ENCODE measurements around the gene ASB4.

Gene ASB4

GRCh38 chr7:95472581-95473161 lies 13.1 kb upstream of the ASB4 start:
- H3K9me2 ChIP-seq (replicated peaks; ENCODE audit: control insufficient read depth, low read length): no peaks in the 10 kb centered on the region
- no peaks in the 10 kb centered on the region for H3F3A ChIP-seq (ENCODE audit: control insufficient read depth, insufficient read depth)
- no peaks in the 10 kb centered on the region for H3K79me2 ChIP-seq (ENCODE audit: control insufficient read depth, low read length)
- no peak overlapping the region for H3K4me2 ChIP-seq (ENCODE audit: low read length)
- H3K4me3 ChIP-seq (ENCODE audit: low read length): no peak overlapping the region
- no peaks in the 10 kb centered on the region for H3K9me3 ChIP-seq (ENCODE audit: control insufficient read depth, insufficient read depth, low read length)
- H4K20me1 ChIP-seq (ENCODE audit: control insufficient read depth, insufficient read depth, low read depth, low read length): no peaks in the 10 kb centered on the region
- no peaks in the 10 kb centered on the region for H3K36me3 ChIP-seq (ENCODE audit: control insufficient read depth, low read length)
- no peaks in the 10 kb centered on the region for H3K4me1 ChIP-seq (ENCODE audit: control insufficient read depth, low read length)
- TF ChIP-seq EZH2phosphoT487 (IDR thresholded peaks at IDR 0.05; ENCODE audit: borderline replicate concordance, low read length): no peak
- TF ChIP-seq CTCF (IDR thresholded peaks at IDR 0.05; ENCODE audit: low read depth, low read length, poor library complexity, severe bottlenecking): no peak
- no peak overlapping the region for H3K27ac ChIP-seq (ENCODE audit: low read depth, low read length)
- H3K27me3 ChIP-seq (ENCODE audit: control insufficient read depth, low read length): no peaks in the 10 kb centered on the region

GRCh38 chr7:95473276-95473985 lies 12.3 kb upstream of the ASB4 start:
- no peaks in the 10 kb centered on the region for H4K20me1 ChIP-seq (ENCODE audit: control insufficient read depth, insufficient read depth, low read depth, low read length)
- H3K27ac ChIP-seq (ENCODE audit: low read depth, low read length): no peak overlapping the region
- H3K4me3 ChIP-seq (ENCODE audit: low read length): no peak overlapping the region
- no peak overlapping the region for H3K4me2 ChIP-seq (ENCODE audit: low read length)
- H3K9me3 ChIP-seq (ENCODE audit: control insufficient read depth, insufficient read depth, low read length): no peaks in the 10 kb centered on the region
- no peaks in the 10 kb centered on the region for H3K4me1 ChIP-seq (ENCODE audit: control insufficient read depth, low read length)
- no peaks in the 10 kb centered on the region for H3F3A ChIP-seq (ENCODE audit: control insufficient read depth, insufficient read depth)
- no peaks in the 10 kb centered on the region for H3K9me2 ChIP-seq (replicated peaks; ENCODE audit: control insufficient read depth, low read length)
- H3K27me3 ChIP-seq (ENCODE audit: control insufficient read depth, low read length): no peaks in the 10 kb centered on the region
- TF ChIP-seq EZH2phosphoT487 (IDR thresholded peaks at IDR 0.05; ENCODE audit: borderline replicate concordance, low read length): no peak
- TF ChIP-seq CTCF (IDR thresholded peaks at IDR 0.05; ENCODE audit: low read depth, low read length, poor library complexity, severe bottlenecking): no peak
- no peaks in the 10 kb centered on the region for H3K36me3 ChIP-seq (ENCODE audit: control insufficient read depth, low read length)
- H3K79me2 ChIP-seq (ENCODE audit: control insufficient read depth, low read length): no peaks in the 10 kb centered on the region

GRCh38 chr7:95476072-95476847 lies 9.5 kb upstream of the ASB4 start:
- H3K36me3 ChIP-seq (ENCODE audit: control insufficient read depth, low read length): no peaks in the 10 kb centered on the region
- TF ChIP-seq CTCF (IDR thresholded peaks at IDR 0.05; ENCODE audit: low read depth, low read length, poor library complexity, severe bottlenecking): no peak
- no peak for TF ChIP-seq EZH2phosphoT487 (IDR thresholded peaks at IDR 0.05; ENCODE audit: borderline replicate concordance, low read length)

More at GRCh38 chr7:95476072-95476847, 9.5 kb upstream of the ASB4 start:
- no peaks in the 10 kb centered on the region for H3F3A ChIP-seq (ENCODE audit: control insufficient read depth, insufficient read depth)
- H3K79me2 ChIP-seq (ENCODE audit: control insufficient read depth, low read length): no peaks in the 10 kb centered on the region
- no peaks in the 10 kb centered on the region for H4K20me1 ChIP-seq (ENCODE audit: control insufficient read depth, insufficient read depth, low read depth, low read length)
- no peaks in the 10 kb centered on the region for H3K9me3 ChIP-seq (ENCODE audit: control insufficient read depth, insufficient read depth, low read length)
- no peak overlapping the region for H3K27ac ChIP-seq (ENCODE audit: low read depth, low read length)
- no peaks in the 10 kb centered on the region for H3K9me2 ChIP-seq (replicated peaks; ENCODE audit: control insufficient read depth, low read length)
- H3K27me3 ChIP-seq (ENCODE audit: control insufficient read depth, low read length): no peaks in the 10 kb centered on the region
- no peaks in the 10 kb centered on the region for H3K4me1 ChIP-seq (ENCODE audit: control insufficient read depth, low read length)
- no peak overlapping the region; the same call in 1 of the 2 replicates for H3K4me2 ChIP-seq (ENCODE audit: low read length)
- no peak overlapping the region for H3K4me3 ChIP-seq (ENCODE audit: low read length)

All from DOHH2 (cell line).